Posterior cingulate gyrus (tissue), 11 donors: ENCODE measurements around the gene COL23A1.
A peak's percentile ranks its signal among the peaks of the same experiment; 100 is the strongest.

Experiments used
- DNase-seq, 10 donors: peaks; one replicate each; pipeline versions ENCODE4 v3.0.0 to v3.0.0-alpha.2; 2020 to 2021; ENCODE audit warnings: mixed read lengths in 3 of 10
- intact Hi-C: fragments of 100-400 bp; cut with DNase I; formaldehyde crosslinking; loops from one replicate; pipeline ENCODE4 v1.15.1; 2023

COL23A1 gene

DNA sequence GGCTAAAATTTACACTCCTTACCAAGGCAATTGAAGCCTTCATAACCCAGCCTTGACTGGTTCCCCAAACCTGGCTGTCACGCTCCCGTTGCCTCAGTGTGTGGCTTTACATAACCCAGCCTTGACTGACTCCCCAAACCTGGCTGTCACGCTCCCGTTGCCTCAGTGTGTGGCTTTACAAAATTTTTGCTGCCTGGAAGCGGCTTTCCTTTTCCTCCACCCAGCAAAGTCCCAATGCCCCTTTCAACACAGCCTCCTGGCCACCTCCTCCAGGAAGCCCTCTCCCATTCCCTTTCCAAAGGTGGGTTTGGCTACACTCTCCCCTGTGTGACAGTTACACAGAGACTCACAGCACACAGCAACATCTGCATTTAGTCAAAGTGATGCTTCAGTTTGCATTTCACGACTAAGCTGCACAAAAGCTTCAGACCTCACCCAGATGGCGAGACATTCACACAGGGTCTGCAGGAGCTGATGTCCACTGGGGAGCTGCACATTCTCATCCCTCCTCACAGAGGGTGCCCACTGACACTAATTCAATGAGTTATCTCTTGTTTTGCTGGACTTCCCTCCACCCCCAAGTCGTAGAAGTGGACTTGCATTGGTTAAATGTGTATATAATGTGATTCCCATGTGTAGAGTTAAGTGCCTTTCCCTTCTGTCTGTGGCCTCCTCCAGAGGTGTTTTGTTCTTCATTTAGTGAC, 201.0 kb downstream of the COL23A1 start:
- intact Hi-C loops = no loop called here
- DNase-seq = peak in 1 of 10 donors; percentile 40

GRCh38 chr5:178388386-178389025, 201.7 kb downstream of the COL23A1 start:
- peak in 1 of 10 donors; percentile 75 for DNase-seq
- intact Hi-C loops = no loop called here

DNA sequence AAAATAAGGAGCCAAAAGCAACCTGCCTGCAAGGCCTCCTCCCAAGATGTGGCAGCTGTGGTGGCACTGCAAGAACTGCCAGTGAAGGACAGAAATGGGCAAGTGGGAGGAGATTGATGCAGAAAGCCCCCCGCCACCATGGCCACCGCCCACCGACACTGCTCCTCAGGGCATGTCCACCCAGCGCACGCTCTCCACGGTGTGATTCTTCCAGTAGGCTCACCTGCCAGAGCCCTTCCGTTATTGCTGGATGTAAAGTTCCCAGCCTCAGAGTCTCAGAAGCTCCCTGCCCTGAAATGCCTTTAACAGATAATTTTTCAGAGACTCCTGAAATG, 202.4 kb downstream of the COL23A1 start:
- DNase-seq = peak in 2 of 10 donors; percentile 33 to 57

GRCh38 chr5:178387061-178387855, 202.9 kb downstream of the COL23A1 start:
- intact Hi-C loops = no loop called here
- peak in 3 of 10 donors; percentile 38 to 65 (median 43) for DNase-seq

More for the DNA sequence above, 202.4 kb downstream of the COL23A1 start:
- intact Hi-C loops = no loop called here

- peak in 3 of 10 donors; percentile 55 to 66 (median 59) for DNase-seq
- intact Hi-C loops = no loop called here
Measured at GRCh38 chr5:178386336-178386931, 203.8 kb downstream of the COL23A1 start.

DNA sequence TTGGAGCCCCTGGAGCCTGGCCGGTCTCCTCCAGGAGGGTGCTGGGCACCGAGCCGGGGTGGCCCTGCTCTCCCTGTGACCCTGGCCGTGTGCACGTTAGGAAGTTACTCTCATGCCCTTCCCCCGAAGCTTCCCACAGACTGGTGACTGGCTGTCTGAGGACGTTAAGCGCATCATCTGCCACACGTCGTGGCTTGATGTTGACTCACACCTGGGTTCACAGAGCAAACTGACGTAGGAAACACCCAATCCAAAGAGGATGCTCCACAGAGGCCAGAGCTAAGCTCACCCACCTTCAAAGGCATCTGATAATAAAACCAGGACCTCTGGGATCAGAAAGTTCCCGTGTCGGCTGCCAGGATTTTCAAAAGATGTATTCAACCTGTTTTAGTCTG, 204.7 kb downstream of the COL23A1 start:
- intact Hi-C loops = no loop called here
- DNase-seq = peak in 3 of 10 donors; percentile 29 to 59 (median 55)

DNA sequence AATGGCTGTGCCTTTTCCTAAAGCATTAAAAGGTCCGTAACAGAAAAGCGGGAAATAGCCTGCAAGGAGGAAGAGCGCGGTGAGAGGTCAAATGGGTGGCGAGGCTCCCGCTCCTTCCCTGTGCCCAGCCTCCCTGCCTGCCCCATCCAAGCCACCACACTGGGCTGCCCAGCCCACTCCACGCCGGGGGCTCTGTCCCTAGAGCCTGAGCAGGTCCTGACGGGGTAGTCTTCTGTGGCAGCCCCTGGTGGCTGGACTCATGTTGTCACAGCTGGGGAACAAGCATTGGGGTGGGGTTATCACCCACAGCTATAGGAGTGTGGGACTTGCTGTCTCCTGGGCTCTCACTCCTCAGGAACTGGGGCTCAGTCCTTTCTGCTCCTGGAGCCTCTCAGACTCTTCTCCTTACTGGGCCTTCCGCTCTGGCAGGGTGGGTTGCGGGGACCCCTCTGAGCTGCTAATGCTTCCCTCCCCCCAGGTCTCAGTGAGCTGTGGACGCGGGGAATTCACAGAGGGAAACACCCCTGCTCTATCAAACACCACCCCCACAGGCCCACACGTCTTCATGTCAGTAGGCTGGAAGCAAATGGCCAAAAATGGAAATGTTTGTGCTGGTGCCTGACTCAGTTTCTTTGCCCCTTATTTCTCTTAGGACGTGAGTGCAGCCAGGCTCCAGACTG, 205.2 kb downstream of the COL23A1 start:
- peak in 3 of 10 donors; percentile 37 to 61 (median 61) for DNase-seq
- intact Hi-C loops = no loop called here

- DNase-seq = peak in 5 of 10 donors; percentile 26 to 88 (median 84)
- intact Hi-C loops = no loop called here
Measured at GRCh38 chr5:178383919-178384815, 206.0 kb downstream of the COL23A1 start.

GRCh38 chr5:178383301-178383918, 206.8 kb downstream of the COL23A1 start:
- intact Hi-C loops = no loop called here
- DNase-seq = peak in 3 of 10 donors; percentile 47 to 77 (median 74)

DNA sequence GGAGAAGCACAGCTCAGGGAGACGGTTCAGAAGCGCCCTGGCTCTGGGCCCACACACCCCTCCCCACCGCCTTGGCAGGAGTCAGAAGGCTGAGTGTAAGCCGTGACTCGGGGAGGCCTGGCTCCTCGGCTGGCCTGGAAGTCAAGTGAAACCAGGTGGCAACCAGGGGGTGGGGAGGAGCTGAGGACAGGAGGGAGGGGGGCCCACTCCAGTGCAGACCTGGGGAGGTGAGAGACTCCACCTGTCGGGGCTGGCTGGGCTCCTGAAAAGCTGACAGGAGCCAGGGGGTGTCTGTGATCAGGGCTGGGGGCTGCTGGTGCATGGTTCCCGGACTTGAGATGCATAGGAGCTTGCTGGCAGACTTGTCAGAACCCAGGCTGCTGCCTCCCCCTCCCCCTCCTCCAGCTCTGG, 207.4 kb downstream of the COL23A1 start:
- intact Hi-C loops = no loop called here
- DNase-seq = peak in 2 of 10 donors; percentile 50 to 81

DNA sequence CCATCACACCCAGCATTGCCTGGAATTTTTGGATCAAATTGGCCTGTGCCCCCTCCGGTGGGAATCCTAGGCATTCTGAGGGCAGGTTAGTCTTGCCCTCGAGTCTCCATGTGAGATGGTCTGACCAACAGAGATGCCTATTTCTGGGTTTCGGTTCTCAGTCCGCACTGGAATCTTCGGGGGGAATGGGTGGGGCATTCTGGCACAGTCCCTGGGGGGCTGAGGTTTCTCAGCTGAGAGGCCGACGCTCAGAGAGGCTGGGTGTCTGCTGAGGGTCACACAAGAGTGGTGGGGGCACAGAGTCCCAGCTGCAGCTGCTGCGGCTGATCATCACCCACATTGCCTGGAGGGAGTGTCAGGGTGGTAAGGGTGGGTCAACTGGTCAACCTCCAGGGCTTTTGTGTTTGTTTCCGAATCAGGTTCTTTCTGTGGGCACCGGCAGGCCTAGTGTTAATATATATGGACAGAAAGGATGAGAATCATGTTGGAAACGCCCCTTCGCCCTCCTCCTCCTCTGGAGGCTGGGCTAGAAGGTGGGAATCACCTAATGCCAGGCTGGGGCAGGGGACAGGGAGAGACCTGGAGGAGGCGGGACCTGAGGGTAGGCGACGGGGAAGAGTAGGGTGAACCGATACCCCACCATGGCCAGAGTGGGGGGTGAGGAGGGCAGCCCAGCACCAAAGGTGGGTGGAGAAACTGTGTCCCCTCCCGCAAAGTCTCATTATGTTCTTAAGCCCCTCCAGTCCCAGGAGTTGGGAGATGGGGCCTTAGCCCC, 208.1 kb downstream of the COL23A1 start:
- intact Hi-C loops = no loop called here
- DNase-seq = peak in 3 of 10 donors; percentile 45 to 68 (median 64)

- peak in 3 of 10 donors; percentile 17 to 73 (median 31) for DNase-seq
- intact Hi-C loops = no loop called here
Measured at GRCh38 chr5:178381206-178381605, 209.0 kb downstream of the COL23A1 start.

DNA sequence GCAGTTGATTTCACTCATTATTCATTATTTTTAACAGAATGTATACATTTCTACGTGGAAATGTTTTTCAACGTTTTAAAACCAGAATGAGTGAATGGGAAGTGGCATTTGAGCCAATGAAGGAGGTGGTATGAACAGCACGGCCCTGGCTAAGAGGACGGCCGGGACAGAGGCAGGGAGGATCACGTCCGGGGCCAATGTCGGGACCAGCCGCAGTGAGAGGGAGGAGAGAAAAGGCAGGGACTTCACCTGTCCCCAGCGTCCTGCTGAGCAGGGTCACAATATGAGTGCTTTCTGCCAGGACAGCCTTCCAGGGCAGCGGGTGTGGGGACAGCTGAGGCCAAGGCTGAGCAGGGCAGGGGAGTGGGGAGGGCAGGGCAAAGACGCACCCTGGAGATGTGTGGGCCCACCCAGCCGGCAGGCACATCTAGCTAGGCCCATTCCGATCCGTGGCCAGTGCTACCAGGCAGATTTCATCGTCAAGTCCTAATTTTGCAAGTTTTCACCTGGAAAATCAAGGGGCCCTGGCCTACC, 209.6 kb downstream of the COL23A1 start:
- peak in 3 of 10 donors; percentile 36 to 68 (median 51) for DNase-seq
- intact Hi-C loops = no loop called here

GRCh38 chr5:178380086-178380485, 210.1 kb downstream of the COL23A1 start:
- peak in 3 of 10 donors; percentile 27 to 40 (median 30) for DNase-seq
- intact Hi-C loops = no loop called here

DNA sequence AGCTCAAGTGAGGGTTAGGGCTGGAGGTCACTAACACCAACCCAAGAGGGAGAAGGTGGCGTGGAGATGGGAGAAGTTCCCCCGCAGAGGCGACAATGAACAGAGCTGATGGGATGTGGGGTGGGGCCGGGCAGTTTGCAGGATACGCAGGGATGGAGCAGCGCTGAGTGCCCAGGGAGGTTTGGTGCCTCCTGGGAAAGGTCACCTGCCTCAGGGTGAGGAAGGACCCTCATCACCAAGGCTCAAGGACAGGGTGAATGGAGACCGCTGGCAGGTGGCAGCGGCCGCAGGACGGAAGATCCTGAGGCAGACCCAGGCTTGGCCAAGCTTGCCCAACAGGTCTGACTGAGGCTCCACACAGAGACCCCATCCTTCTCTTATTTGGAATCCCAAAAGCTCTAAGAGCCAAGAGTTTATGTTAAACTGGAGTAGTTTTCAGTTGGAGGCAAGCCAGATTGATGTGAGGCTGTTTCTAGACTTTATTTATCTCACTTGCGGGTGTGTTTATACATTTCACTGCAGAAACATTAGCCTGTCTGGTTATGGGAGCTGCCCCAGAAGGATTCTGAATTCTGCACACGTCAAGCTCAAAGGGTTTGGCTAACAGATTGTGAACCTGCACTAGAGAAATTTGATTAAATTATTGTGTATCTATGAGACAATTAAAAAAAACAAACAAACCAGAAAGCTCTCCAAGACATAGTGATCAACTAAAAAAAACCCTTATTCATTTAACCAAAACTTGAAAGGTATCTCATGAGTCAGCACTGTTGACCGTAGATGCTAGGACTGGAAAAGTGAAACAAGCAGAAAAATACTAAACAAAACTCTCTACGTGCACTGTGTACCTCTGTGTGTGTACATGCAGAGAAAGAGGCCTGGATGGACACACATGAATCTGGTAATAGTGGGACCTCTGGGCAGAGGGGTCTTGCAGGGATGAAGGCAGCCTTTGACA, 211.4 kb downstream of the COL23A1 start:
- peak in 3 of 10 donors; percentile 53 to 74 (median 72) for DNase-seq
- intact Hi-C loops = no loop called here

GRCh38 chr5:178377583-178378270, 212.5 kb downstream of the COL23A1 start:
- DNase-seq = peak in 3 of 10 donors; percentile 42 to 57 (median 44)

More at GRCh38 chr5:178377583-178378270, 212.5 kb downstream of the COL23A1 start:
- intact Hi-C loops = no loop called here
